ENCODE data around the gene MARCHF4. TPM values are rescaled to one million over a fixed set of nuclear protein-coding genes. Genes with fewer than 3 reads are reported as not detected.
"Not testable (repeated sequence)": the region's sequence is repeated elsewhere in the genome, so short reads cannot be mapped to it uniquely, and the experiment has no call there.

MARCHF4 gene
- total RNA-seq, 4 donors from 2014 or later: 0.15 TPM; not detected in 3

DNA sequence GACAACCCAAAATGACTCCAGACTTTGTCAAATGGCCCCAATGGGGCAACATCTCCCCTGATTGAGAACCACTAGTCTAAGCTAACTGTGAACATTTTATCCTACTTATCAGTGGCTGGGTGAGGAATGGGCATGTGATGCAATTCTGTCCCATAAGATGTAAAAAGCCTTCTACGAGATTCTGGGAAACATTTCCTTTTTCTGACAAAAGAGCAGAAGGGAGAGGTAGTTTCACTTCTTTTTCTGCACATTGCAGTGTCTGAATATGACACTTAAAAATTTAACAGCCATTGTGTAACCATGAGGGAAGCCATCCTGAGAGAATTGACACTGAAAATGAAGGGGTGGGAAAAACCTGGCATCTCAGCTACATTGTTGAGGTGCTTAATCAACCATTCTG is 17.3 kb upstream of the MARCHF4 start:
- Histone ChIP-seq H3K4me3 (replicated peaks in 1 of 3) (no peak overlapping the region), H3K27me3 (no peaks in the 10 kb centered on the region), H3K4me1 (no peaks in the 10 kb centered on the region), H3K27ac (no peak overlapping the region), H3K9me3 (no peaks in the 10 kb centered on the region), H3K36me3 (no peaks in the 10 kb centered on the region)
- TF ChIP-seq, protein P1, sequence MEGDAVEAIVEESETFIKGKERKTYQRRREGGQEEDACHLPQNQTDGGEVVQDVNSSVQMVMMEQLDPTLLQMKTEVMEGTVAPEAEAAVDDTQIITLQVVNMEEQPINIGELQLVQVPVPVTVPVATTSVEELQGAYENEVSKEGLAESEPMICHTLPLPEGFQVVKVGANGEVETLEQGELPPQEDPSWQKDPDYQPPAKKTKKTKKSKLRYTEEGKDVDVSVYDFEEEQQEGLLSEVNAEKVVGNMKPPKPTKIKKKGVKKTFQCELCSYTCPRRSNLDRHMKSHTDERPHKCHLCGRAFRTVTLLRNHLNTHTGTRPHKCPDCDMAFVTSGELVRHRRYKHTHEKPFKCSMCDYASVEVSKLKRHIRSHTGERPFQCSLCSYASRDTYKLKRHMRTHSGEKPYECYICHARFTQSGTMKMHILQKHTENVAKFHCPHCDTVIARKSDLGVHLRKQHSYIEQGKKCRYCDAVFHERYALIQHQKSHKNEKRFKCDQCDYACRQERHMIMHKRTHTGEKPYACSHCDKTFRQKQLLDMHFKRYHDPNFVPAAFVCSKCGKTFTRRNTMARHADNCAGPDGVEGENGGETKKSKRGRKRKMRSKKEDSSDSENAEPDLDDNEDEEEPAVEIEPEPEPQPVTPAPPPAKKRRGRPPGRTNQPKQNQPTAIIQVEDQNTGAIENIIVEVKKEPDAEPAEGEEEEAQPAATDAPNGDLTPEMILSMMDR (IDR thresholded peaks at IDR 0.05): no peak
- no peak for TF ChIP-seq POLR2A (IDR thresholded peaks at IDR 0.05)
- no peak for DNase-seq
- intact Hi-C loops (cut with DNase I): no loop called here
- 75% methylated on average over 1 of the region's 1 CpG for WGBS, 2 donors

DNA sequence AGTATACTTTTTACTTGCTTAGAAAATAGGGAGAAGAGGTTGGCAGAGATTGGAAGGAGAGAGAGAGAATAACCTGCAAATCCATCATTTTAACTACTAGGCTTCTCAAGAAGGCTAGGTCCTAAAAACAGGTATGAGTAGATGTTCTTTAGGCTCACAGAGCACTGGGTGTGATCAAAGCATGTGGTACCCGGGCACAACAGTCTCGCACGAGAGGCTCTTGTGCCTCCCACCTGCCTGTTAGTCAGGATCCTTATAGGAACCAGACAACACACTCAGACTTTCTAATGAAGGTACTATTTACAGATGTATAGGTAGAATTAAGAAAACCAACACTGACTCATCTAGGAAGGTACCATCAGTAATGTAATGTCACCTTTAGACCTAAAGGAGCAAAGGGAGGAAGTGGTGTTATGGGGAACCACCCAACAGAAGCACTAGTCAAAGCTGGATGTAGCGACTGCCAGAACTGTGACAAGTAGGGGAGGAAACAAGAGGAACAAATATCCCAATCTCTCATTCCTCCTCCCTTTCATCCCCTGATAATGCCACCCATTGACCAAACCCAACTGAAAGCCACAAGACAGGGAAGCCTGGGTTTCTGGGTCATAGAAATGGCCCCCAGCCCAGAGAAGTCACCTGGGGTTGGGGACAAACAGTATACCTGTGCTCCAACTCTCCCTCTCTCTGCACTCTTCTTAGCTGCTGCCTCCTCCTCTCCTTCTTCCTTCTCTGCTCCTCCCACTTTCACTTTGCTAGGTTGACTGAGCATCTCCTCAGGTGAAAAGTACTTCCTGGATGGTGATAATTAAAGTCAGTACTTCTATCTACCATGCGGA is 16.0 kb upstream of the MARCHF4 start:
- Histone ChIP-seq H3K27me3 (no peaks in the 10 kb centered on the region), H3K36me3 (no peaks in the 10 kb centered on the region), H3K9me3 (no peaks in the 10 kb centered on the region), H3K27ac (no peak overlapping the region), H3K4me1 (no peaks in the 10 kb centered on the region), H3K4me3 (replicated peaks in 1 of 3) (no peak overlapping the region)
- DNase-seq: no peak
- TF ChIP-seq, protein P1 (IDR thresholded peaks at IDR 0.05): no peak
- no peak for TF ChIP-seq POLR2A (IDR thresholded peaks at IDR 0.05)
- intact Hi-C loops (cut with DNase I): no loop called here
- 77 to 84% methylated on average over 5 of the region's 5 CpGs for WGBS, 2 donors

DNA sequence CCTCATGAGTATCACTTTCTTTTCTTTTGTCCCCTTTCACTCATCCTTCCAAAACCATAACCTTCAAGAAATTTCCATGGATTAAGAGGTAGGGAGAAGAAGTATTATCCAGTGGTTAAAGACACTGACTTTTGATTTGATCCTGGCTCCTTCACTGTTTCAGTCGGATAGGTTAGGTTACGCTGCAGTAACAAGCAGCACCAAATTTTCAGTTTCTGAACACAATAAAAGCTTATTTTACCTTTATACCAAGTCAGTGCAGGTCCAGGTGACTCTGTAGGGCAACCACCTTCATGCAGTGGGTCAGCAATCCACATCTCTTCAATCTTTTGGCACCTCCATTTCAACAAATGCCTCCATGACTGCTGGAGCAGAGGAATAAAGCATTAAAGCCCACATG is 15.0 kb upstream of the MARCHF4 start:
- intact Hi-C loops (cut with DNase I): no loop called here
- no peak overlapping the region for H3K27ac ChIP-seq
- 98 to 99% methylated on average over 2 of the region's 2 CpGs for WGBS, 2 donors
- DNase-seq: no peak
- no peaks in the 10 kb centered on the region for H3K27me3 ChIP-seq
- no peaks in the 10 kb centered on the region for H3K9me3 ChIP-seq
- no peaks in the 10 kb centered on the region for H3K36me3 ChIP-seq
- H3K4me1 ChIP-seq: no peaks in the 10 kb centered on the region
- TF ChIP-seq POLR2A (IDR thresholded peaks at IDR 0.05): no peak
- TF ChIP-seq, protein P1 (IDR thresholded peaks at IDR 0.05): no peak
- no peak overlapping the region for H3K4me3 ChIP-seq (replicated peaks in 1 of 3)

DNA sequence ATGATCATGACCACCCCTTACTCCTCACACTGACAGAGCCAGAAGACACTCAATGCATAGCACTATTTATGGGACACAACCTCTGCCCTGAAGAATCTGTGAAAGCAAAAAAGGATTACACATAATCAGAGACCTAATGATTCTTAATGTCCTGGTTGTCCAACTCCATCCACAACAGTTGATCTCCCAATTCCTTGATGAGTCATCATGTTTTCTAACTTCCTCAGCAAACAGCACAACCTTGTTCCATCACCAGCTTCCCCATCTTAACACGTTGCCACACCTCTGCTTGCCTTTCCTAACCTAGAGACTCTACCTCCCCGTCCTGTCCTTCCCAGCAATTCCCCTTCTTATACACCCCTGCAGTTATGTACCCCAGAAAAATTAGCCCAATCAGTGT is 13.2 kb upstream of the MARCHF4 start:
- WGBS, 2 donors: 77 to 80% methylated on average over 2 of the region's 2 CpGs
- no peak overlapping the region for H3K4me3 ChIP-seq (replicated peaks in 1 of 3)
- no peaks in the 10 kb centered on the region for H3K36me3 ChIP-seq
- no peaks in the 10 kb centered on the region for H3K9me3 ChIP-seq
- H3K4me1 ChIP-seq: no peaks in the 10 kb centered on the region
- H3K27me3 ChIP-seq: no peaks in the 10 kb centered on the region
- H3K27ac ChIP-seq: no peak overlapping the region
- intact Hi-C loops (cut with DNase I): no loop called here
- no peak for DNase-seq
- TF ChIP-seq POLR2A (IDR thresholded peaks at IDR 0.05): no peak
- TF ChIP-seq, protein P1 (IDR thresholded peaks at IDR 0.05): no peak

DNA sequence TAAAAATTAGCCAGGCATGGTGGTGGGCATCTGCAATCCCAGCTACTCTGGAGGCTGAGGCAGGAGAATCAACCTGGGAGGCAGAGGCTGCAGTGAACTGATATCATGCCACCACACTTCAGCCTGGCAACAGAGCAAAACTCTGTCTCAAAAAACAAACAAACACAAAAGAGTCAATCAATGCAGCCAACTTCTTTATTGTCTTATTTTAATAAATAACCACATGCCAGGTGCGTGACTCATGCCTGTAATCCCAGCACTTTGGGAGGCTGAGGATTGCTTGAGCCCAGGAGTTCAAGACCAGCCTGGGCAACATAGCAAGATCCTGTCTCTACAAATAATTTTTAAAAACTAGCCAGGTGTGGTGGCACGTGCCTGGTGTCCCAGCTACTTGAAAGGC is 12.1 kb upstream of the MARCHF4 start:
- H3K36me3 ChIP-seq; H3K4me1 ChIP-seq; H3K27me3 ChIP-seq; H3K4me3 ChIP-seq (replicated peaks in 1 of 3); DNase-seq; H3K9me3 ChIP-seq; intact Hi-C loops (cut with DNase I); H3K27ac ChIP-seq: not testable (repeated sequence)
- 67 to 74% methylated on average over 2 of the region's 2 CpGs for WGBS, 2 donors

Data from thyroid gland (tissue), 4 donors.